Epidermal melanocyte (primary cell): ENCODE measurements around the gene SCO2.

Source experiments
- DNase-seq: peaks from one replicate; pipeline ENCODE4 v3.0.0; 2011; ENCODE audit warnings: low spot score; ENCODE audit not compliant: insufficient read length

SCO2 gene, protein sequence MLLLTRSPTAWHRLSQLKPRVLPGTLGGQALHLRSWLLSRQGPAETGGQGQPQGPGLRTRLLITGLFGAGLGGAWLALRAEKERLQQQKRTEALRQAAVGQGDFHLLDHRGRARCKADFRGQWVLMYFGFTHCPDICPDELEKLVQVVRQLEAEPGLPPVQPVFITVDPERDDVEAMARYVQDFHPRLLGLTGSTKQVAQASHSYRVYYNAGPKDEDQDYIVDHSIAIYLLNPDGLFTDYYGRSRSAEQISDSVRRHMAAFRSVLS

GRCh38 chr22:50525104-50525857 is at the start of gene SCO2:
Gene SCO2, minus strand, starts transcription at chr22:50525598. Its CDS starts 1,187 bp downstream, at chr22:50524411.
- DNase-seq = peak; percentile 100

- no peak for DNase-seq
Measured at GRCh38 chr22:50574383-50574755, 49.0 kb upstream of the SCO2 start.

DNA sequence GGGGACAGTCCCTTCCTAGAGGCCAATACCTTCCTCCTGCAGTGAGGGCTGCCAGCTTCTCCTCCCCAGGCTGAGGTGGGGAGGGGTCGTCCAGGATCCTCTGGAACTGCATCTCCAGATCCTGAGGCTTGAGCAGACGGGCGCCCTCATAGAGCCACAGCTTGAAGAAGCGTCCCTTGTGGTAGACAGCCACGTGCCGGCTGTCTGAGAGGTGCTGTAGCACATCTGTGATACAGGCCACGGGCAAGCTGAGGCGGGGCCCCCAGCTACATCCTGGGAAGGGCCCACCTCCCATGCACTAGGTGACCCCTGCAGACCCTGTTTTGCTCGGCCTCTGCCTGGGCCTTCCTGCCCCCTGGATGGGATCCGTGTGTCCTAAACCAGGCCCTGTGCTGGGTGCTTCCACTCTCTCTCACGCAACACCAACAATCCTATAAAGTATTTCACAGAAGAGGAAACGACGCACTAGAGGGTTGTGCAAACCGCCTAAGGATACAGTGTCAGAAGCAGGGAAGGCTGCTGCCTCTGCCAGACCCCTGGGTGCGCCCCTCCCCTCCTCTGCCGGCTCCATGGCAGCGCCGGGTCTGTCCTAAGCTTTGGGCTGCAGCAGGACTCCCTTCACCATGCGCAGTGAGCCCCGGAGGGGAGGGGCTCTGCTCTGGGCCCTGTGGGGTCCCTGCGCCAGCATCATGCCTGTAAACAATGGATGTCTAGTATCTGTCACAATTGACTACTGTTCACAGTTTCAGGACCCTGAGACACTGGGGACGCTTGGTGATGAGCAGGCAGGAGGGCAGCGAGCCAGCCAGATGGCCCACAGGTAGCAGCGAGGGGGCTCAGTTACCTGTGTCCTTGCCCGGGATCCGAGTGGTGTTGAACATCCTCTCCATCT is 48.3 kb upstream of the SCO2 start:
- DNase-seq = no peak

DNA sequence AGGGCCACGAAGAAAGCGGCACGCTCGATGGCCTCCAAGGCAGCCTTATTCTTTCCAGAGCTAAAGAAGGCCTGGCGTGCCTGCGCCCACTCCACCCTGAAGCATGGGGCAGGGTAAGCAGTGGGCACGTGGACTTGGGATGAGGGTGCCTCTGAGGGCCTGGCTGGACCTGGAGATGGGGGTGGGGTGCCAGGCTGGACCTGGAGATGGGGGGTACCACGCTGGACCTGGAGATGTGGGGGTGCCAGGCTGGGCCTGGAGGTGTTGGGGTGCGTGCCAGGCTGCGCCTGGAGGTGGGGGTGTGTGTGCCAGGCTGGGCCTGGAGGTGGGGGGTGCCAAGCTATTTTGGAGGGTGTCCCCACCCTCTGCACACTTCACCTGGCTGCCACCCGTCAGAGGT is 47.6 kb upstream of the SCO2 start:
- DNase-seq = no peak

- DNase-seq = no peak
Measured at GRCh38 chr22:50571264-50572175, 46.1 kb upstream of the SCO2 start.

- no peak for DNase-seq
Measured at GRCh38 chr22:50570861-50571260, 45.5 kb upstream of the SCO2 start.

DNA sequence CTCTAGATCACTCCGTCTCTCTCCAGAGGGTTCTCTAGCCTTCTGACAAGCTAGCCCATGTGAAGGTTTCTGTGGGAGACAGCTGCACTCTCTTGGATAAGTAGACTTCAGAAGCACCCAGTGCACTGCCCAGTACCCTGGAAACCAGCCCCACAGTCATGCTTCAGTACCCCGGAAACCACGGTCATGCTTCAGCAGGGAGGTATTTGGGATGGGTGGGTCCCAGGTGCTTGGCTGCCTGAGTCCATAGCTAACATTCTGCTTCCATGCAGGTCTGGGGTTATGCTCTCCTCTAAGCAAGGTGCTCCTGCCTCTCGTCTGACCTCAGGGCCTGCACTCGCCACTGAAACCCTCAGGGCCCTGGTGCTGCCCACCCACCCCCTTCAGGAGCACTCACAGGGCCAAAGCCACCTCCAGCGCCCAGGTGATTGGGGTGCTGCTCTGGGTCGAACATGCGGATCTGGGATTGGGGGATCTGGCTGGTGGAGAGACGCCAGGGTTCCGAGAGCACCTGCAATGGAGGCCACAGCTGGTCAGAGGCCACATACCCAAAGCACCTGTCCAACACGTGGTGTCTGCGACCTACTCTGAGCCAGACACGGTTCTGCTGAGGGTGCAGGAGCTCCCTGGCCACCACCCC is 44.6 kb upstream of the SCO2 start:
- no peak for DNase-seq

GRCh38 chr22:50569041-50569459 is 43.7 kb upstream of the SCO2 start:
- no peak for DNase-seq

DNA sequence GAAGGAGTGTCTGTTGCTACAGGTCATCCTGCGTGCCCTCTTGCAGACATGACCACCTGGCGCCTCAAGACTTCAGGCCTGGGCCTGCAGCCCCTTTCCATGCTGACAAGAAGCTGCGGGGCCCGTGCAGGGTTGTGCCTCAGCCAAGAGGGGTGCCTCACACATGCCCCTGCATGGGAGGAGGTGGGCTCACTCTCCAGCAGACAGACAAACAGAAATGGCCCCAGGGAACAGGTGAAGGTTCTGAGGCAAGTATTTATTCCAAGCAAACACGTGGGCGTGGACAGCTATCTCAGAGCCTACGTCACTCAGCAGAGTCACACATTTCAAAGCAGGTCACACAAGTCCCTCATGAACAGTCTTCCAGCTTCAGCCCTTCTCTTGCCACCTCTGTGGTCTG is 43.2 kb upstream of the SCO2 start:
- DNase-seq = no peak

- no peak for DNase-seq
Measured at GRCh38 chr22:50567721-50568252, 42.4 kb upstream of the SCO2 start.

DNA sequence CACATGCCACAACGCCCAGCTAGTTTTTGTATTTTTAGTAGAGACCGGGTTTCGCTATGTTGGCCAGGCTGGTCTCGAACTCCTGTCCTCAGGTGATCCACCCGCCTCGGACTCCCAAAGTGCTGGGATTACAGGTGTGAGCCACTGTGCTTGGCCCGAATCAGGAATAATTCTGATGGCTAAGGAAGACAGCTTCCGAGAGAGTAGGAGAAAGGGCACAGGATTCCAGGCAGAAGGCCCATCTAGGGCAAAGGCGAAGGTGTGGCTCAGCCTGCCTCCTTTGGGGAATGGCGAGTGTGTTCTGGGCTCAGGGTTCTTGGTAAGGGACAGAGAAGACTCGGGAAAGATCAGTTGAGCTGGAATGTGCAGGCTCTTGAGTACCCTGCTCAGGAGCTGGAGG is 38.9 kb upstream of the SCO2 start:
- DNase-seq = no peak

GRCh38 chr22:50563413-50564160 is 38.2 kb upstream of the SCO2 start:
- no peak for DNase-seq

DNA sequence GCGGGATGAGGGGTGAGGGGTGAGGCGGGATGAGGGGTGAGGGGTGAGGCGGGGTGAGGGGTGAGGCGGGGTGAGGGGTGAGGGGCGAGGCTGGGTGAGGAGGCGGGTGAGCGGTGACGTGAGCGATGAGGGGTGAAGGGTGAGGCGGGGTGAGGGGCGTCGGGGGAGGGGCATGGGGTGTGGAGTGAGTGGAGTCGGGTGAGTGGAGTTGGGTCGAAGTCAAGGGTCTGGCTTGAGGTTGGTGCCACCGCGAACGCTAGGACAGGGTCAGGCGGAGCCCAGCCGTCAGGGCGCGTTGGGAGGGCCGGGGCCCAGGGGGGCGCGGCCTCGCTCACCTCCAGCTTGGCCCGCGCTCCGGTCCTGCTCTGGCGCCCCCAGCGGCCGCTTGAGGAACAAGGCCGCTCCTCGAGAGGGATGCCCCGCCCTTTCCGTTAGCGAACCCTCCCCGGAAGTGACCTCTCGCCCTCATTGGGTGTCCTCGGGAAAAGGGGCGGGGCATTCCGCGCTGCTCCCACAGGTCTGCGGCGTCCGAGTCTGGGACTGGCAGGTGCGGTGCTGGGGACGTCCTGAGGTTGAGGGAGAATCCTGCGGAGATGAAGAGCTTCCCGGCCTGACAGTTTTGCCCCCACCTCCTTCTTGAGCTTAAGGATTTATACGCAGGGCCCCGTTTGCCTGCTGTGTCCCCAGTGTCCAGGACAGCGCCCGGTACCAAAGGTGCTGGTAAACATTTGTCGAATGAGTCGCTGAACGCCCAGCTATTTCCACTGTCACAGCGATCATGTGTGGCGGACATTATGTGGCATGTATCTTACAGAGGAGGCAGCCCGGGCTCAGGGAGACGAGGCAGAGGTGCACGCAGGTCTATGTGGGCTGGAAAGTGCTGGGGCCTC is 37.4 kb upstream of the SCO2 start, which contains the start of gene SYCE3:
TSS of gene SYCE3 (minus strand) at position 397 of the 890 bp plus-strand sequence. CDS start 6,514 bp downstream, outside the sequence.
- DNase-seq = peak; percentile 94

DNA sequence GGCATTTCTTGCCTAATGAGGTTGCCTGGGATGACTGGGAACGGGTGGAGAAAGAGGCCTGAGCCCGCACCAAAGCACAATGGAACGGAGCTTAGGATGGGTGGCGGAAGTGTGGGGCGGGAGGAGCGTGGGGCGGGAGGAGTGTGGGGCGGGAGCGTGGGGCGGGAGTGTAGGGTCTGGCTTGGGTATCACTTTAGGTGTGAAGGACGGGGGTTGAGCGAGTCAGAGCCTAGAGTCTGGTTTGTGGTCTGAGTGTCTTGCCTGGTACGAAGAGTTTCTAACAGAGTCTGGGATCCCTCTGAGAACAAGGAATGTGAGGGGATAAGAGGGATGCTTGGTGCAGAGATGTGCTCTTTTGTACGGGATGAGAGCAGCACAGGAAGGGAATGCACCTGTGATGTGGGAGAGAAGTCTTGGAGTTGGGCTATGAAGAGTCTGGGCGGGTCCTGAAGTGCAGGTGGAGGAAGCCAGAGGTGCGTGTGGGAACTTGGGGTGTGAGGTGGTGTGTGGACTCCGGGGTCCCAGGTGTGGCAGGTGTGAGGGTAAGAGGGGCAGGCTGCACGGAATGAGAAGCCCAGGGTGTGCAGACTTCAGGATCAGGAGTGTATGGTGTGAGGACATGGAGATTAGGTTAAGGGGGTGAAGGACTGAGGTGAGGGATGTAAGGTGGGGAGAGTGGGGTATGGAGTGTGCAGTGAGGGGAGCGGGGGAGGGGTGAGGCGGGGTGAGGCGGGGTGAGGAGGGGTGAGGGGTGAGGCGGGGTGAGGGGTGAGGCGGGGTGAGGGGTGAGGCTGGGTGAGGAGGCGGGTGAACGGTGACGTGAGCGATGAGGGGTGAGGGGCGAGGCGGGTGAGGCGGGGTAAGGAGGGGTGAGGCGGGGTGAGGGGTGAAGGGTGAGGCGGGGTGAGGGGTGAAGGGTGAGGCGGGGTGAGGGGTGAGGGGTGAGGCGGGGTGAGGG is 36.3 kb upstream of the SCO2 start:
- DNase-seq = no peak

DNA sequence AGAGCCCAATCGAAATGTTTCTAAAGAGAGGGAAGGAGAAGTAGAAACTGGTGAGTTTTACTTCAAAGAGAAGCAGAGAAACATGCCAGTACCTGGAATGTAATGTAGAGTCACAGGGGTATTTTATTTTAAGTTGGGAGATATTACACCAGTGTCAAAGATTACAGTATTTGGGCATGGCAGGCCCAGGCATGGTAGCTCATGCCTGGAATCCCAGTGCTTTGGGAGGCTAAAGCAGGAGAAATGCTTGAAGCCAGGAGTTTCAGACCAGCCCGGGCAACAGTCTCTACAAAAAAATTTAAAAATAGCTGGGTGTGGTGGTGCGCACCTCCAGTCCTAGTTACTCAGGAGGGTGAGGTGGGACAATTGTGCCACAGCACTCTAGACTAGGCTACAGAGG is 34.6 kb upstream of the SCO2 start:
- DNase-seq = no peak

GRCh38 chr22:50556703-50557102 is 31.3 kb upstream of the SCO2 start:
- no peak for DNase-seq

DNA sequence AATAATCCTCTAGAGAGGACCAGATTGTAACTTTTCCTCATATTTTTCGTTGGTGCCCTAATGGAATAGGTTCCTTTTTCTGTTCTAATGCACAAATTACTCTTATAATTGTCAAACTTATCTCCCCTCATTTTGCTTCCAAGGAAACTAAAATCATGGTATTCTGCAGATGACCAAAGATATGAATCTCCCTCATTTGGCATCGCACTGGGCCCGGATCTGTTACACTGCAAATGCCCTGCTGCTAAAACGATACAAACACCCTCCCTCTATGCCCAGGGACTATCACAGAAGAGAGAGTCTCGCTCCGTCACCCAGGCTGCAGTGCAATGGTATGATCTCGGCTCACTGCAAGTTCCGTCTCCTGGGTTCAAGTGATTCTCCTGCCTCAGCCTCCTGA is 27.9 kb upstream of the SCO2 start:
- DNase-seq = no peak
